Upper lobe of right lung (tissue), 1 donor: Measurements from ENCODE around the gene CTSF. TPM values are rescaled to one million over a fixed set of nuclear protein-coding genes. Genes with fewer than 3 reads are reported as not detected.
A peak's percentile ranks its signal among the peaks of the same experiment; 100 is the strongest.

Experiments used
- ATAC-seq: fragments of 200-7000 bp; cut with Tn5 transposase; one replicate; pipeline ENCODE4 v1.9.1; 2020; ENCODE audit warnings: mild to moderate bottlenecking, moderate library complexity
- DNase-seq: peaks from one replicate; pipeline ENCODE4 v3.0.0-alpha.2; 2020
- H3K27ac ChIP-seq: fragments of 200-600 bp; one replicate; pipeline ENCODE4 v1.8.0; 2022
- H3K27me3 ChIP-seq: fragments of 200-600 bp; one replicate; pipeline ENCODE4 v1.8.0; 2022; ENCODE audit warnings: mild to moderate bottlenecking
- H3K36me3 ChIP-seq: fragments of 200-600 bp; one replicate; pipeline ENCODE4 v1.8.0; 2022
- H3K4me1 ChIP-seq: fragments of 200-600 bp; one replicate; pipeline ENCODE4 v1.8.0; 2022
- H3K4me3 ChIP-seq: fragments of 200-600 bp; one replicate; pipeline ENCODE4 v1.8.0; 2022; ENCODE audit warnings: mild to moderate bottlenecking
- H3K9me3 ChIP-seq: fragments of 200-600 bp; one replicate; pipeline ENCODE4 v1.8.0; 2022
- intact Hi-C: fragments of 100-400 bp; cut with DNase I; formaldehyde crosslinking; loops from one replicate; pipeline ENCODE4 v1.11.0; 2022
- total RNA-seq: library from RNA; stranded (reverse); fragmentation: NEBNext Ultra II Directional; extraction: Animal tissue kit (Norgen Biotek cat#: 25700); gene quantifications from one replicate; pipeline ENCODE4 v1.2.1, GENCODE V29; 2021
- TF ChIP-seq, protein P1 (sequence below): fragments of 200-600 bp; IDR thresholded peaks from one replicate; pipeline ENCODE4 v1.8.0; 2022; ENCODE audit warnings: antibody characterized with exemption
- donor health status: DM: no; HTN: yes; CAD: no; lungs with severe emphysema.

Gene CTSF
- total RNA-seq, 1 donor from 2014 or later, result 37.0 TPM

- Histone ChIP-seq H3K4me1 (peaks cover 7% of the 10 kb centered on the region), H3K27me3 (peaks cover 5% of the 10 kb centered on the region), H3K27ac (no peak overlapping the region), H3K4me3 (no peak overlapping the region), H3K9me3 (no peaks in the 10 kb centered on the region), H3K36me3 (no peaks in the 10 kb centered on the region)
- ATAC-seq, result peak; percentile 53
- DNase-seq, result no peak
- TF ChIP-seq, protein P1, sequence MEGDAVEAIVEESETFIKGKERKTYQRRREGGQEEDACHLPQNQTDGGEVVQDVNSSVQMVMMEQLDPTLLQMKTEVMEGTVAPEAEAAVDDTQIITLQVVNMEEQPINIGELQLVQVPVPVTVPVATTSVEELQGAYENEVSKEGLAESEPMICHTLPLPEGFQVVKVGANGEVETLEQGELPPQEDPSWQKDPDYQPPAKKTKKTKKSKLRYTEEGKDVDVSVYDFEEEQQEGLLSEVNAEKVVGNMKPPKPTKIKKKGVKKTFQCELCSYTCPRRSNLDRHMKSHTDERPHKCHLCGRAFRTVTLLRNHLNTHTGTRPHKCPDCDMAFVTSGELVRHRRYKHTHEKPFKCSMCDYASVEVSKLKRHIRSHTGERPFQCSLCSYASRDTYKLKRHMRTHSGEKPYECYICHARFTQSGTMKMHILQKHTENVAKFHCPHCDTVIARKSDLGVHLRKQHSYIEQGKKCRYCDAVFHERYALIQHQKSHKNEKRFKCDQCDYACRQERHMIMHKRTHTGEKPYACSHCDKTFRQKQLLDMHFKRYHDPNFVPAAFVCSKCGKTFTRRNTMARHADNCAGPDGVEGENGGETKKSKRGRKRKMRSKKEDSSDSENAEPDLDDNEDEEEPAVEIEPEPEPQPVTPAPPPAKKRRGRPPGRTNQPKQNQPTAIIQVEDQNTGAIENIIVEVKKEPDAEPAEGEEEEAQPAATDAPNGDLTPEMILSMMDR, result no peak
- intact Hi-C loops, result no loop called here
Measured at GRCh38 chr11:66559142-66559865, 9.1 kb downstream of the CTSF start.

DNA sequence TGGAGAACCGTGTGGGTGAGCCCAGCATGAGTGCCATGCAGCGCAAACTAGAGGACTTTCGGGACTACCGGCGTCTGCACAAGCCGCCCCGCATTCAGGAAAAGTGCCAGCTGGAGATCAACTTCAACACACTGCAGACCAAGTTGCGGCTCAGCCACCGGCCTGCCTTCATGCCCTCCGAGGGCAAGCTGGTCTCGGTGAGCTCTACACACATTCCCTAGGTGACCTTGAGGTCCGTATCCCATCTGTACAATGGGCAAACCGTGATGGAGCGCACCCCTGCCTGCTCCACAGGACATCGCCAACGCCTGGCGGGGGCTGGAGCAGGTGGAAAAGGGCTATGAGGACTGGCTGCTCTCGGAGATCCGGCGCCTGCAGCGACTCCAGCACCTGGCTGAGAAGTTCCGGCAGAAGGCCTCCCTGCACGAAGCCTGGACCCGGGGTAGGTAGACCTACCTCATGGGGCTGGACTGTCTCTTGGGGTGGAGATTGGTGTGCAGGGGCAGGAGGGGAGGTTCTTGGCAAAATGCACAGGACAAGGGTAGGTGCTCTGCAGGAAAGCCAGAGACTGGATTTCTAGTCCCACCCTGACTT, 10.6 kb downstream of the CTSF start:
- peaks cover 5% of the 10 kb centered on the region for H3K27me3 ChIP-seq
- no peaks in the 10 kb centered on the region for H3K9me3 ChIP-seq
- H3K36me3 ChIP-seq, result no peaks in the 10 kb centered on the region
- ATAC-seq (no peak), DNase-seq (no peak)
- no peak overlapping the region for H3K27ac ChIP-seq
- TF ChIP-seq, protein P1, result no peak
- peaks cover 7% of the 10 kb centered on the region for H3K4me1 ChIP-seq
- intact Hi-C loops, result no loop called here
- no peak overlapping the region for H3K4me3 ChIP-seq

- intact Hi-C loops, result no loop called here
- no peak for ATAC-seq
Measured at GRCh38 chr11:66556086-66556485, 12.3 kb downstream of the CTSF start.

DNA sequence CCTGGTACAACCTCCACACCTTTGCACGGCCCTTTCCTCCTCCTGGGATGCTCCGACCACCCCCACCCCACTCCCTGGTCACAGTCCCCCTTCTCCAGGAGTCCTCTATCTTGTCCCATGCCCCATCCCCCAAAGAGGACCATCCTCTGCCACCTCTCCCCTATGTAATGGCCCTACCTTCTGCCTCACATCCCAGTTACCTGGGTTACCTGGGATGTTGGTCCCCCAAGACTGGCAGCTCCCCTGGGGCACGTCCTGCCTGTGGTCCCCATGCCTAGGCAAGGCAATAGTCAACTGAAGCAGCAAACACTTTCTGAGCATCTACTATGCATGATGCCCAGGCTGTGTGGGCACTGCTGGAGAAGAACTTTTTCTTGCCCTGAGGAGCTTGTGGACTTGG, 13.0 kb downstream of the CTSF start:
- Histone ChIP-seq H3K4me1 (peaks cover 7% of the 10 kb centered on the region), H3K27me3 (peaks cover 5% of the 10 kb centered on the region), H3K9me3 (no peaks in the 10 kb centered on the region), H3K4me3 (no peak overlapping the region), H3K27ac (no peak overlapping the region), H3K36me3 (no peaks in the 10 kb centered on the region)
- intact Hi-C loops, result no loop called here
- TF ChIP-seq, protein P1, result no peak
- DNase-seq, result no peak
- ATAC-seq, result no peak

More at GRCh38 chr11:66556086-66556485, 12.3 kb downstream of the CTSF start:
- TF ChIP-seq, protein P1, result no peak
- no peaks in the 10 kb centered on the region for H3K9me3 ChIP-seq
- H3K4me1 ChIP-seq, result peaks cover 7% of the 10 kb centered on the region
- H3K27ac ChIP-seq, result no peak overlapping the region
- H3K4me3 ChIP-seq, result no peak overlapping the region
- no peaks in the 10 kb centered on the region for H3K36me3 ChIP-seq
- DNase-seq, result no peak
- H3K27me3 ChIP-seq, result peaks cover 5% of the 10 kb centered on the region

DNA sequence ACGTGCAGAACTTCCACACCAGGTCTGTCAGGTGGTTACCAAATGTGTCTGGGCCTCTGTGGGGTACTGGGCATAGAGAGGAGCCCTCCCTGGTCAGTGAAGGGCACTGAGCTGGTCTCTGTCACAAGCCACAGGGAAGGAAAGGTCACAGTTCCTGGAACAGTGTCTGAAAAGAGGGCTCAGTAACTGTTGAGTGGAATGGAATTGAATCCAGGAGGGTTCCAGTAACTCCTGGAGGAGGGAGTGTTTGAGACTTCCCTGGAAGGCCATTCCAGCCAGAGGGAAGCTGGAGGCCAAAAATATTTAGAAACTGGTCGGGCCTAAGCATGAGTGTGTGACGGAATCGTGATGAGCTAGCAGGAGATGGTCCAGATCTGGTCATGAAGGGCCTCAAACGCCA, 13.8 kb downstream of the CTSF start:
- intact Hi-C loops, result no loop called here
- no peak overlapping the region for H3K4me3 ChIP-seq
- H3K27me3 ChIP-seq, result peaks cover 5% of the 10 kb centered on the region
- no peak overlapping the region for H3K27ac ChIP-seq
- DNase-seq (no peak), ATAC-seq (no peak)
- peaks cover 7% of the 10 kb centered on the region for H3K4me1 ChIP-seq
- TF ChIP-seq, protein P1, result no peak
- H3K36me3 ChIP-seq, result no peaks in the 10 kb centered on the region
- no peaks in the 10 kb centered on the region for H3K9me3 ChIP-seq
